ENCODE measurements around the gene STX3. TPM values are rescaled to one million over a fixed set of nuclear protein-coding genes. Genes with fewer than 3 reads are reported as not detected.

STX3 gene
- total RNA-seq, 2 donors from 2014 or later: 20.8 to 58.5 TPM

GRCh38 chr11:59710136-59710847, 44.9 kb upstream of the STX3 start:
- Histone ChIP-seq H3K36me3 (no peaks in the 10 kb centered on the region), H3K4me3 (no peak overlapping the region), H3K27me3 (replicated peaks; ENCODE audit: insufficient read depth) (no peaks in the 10 kb centered on the region), H3K27ac (no peak overlapping the region), H3K9me3 (no peaks in the 10 kb centered on the region), H3K4me1 (replicated peaks) (no peaks in the 10 kb centered on the region)
- WGBS: 82% methylated on average over 3 of the region's 3 CpGs
- TF ChIP-seq CTCF (IDR thresholded peaks at IDR 0.05): no peak
- no peak for TF ChIP-seq POLR2A (IDR thresholded peaks at IDR 0.05)
- TF ChIP-seq POLR2AphosphoS5 (IDR thresholded peaks at IDR 0.05): no peak
- no peak for DNase-seq (ENCODE audit: low spot score)
- intact Hi-C loops (cut with DNase I): no loop called here

DNA sequence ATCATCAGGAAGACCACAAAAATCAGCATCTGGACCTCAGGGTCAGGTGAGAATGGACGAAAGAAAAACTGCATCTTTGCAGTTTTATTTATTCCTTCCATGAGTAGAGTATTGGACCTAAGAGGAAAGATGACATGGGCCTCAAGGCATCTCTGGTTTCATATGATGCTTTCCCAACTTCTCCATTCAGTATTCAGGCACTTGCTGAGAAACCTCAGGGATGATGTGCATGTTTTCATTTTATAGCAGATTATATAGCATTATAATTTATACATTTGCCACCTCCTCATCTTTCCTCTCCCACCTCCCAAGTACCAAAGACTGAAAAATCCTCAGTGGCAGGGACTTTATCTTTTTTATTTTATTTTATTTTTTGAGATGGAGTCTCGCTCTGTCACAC, 41.4 kb upstream of the STX3 start, which contains the start of gene OR10V1:
TSS of gene OR10V1 (minus strand) at position 101 of the 400 bp plus-strand sequence. CDS start at position 101, 0 bp downstream.
- DNase-seq (ENCODE audit: low spot score): no peak
- Histone ChIP-seq H3K9me3 (no peaks in the 10 kb centered on the region), H3K36me3 (no peaks in the 10 kb centered on the region), H3K4me1 (replicated peaks) (no peaks in the 10 kb centered on the region), H3K27me3 (replicated peaks; ENCODE audit: insufficient read depth) (no peaks in the 10 kb centered on the region), H3K27ac (no peak within 1 kb of the TSS), H3K4me3 (no peak within 1 kb of the TSS)
- intact Hi-C loops (cut with DNase I): no loop called here
- TF ChIP-seq POLR2A (IDR thresholded peaks at IDR 0.05) (no peak), CTCF (IDR thresholded peaks at IDR 0.05) (no peak), POLR2AphosphoS5 (IDR thresholded peaks at IDR 0.05) (no peak)
- WGBS: 86% methylated on average over 2 of the region's 2 CpGs

- 84% methylated on average over 3 of the region's 3 CpGs for WGBS
- H3K9me3 ChIP-seq: no peaks in the 10 kb centered on the region
- TF ChIP-seq CTCF (IDR thresholded peaks at IDR 0.05) (no peak), POLR2AphosphoS5 (IDR thresholded peaks at IDR 0.05) (no peak), POLR2A (IDR thresholded peaks at IDR 0.05) (no peak)
These were observed 39.1 kb upstream of the STX3 start for GRCh38 chr11:59716051-59716450.

DNA sequence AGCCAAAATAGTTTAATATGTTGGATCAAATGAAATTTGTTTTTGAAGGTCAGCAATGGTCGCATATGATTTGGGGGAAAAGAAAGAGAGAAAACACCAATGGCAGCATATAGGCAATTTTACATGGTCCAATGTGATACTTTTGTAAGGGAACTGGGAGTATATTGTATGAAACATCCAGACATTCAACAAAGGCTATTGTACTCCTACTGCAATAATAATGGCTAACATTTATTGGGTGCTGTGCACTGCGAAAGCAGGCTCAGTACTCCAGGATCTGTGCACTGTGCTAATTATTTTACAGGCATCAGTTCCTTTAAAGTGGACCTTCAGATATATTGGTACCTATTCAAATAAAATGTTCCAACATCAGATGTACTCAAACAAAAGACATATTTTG, 35.6 kb upstream of the STX3 start:
- TF ChIP-seq CTCF (IDR thresholded peaks at IDR 0.05) (no peak), POLR2A (IDR thresholded peaks at IDR 0.05) (no peak), POLR2AphosphoS5 (IDR thresholded peaks at IDR 0.05) (no peak)
- intact Hi-C loops (cut with DNase I): no loop called here
- 52% methylated on average over 2 of the region's 2 CpGs for WGBS
- H3K4me3 ChIP-seq: no peak overlapping the region
- no peak overlapping the region for H3K27ac ChIP-seq
- H3K4me1 ChIP-seq (replicated peaks): no peaks in the 10 kb centered on the region
- no peaks in the 10 kb centered on the region for H3K36me3 ChIP-seq
- no peak for DNase-seq (ENCODE audit: low spot score)
- H3K9me3 ChIP-seq: no peaks in the 10 kb centered on the region
- no peaks in the 10 kb centered on the region for H3K27me3 ChIP-seq (replicated peaks; ENCODE audit: insufficient read depth)

More at GRCh38 chr11:59716051-59716450, 39.1 kb upstream of the STX3 start:
- Histone ChIP-seq H3K27ac (no peak overlapping the region), H3K4me3 (no peak overlapping the region), H3K36me3 (no peaks in the 10 kb centered on the region), H3K27me3 (replicated peaks; ENCODE audit: insufficient read depth) (no peaks in the 10 kb centered on the region), H3K4me1 (replicated peaks) (no peaks in the 10 kb centered on the region)
- no peak for DNase-seq (ENCODE audit: low spot score)
- intact Hi-C loops (cut with DNase I): no loop called here

- WGBS: 67% methylated on average over 3 of the region's 3 CpGs
- Histone ChIP-seq H3K27me3 (replicated peaks; ENCODE audit: insufficient read depth) (no peaks in the 10 kb centered on the region), H3K9me3 (no peaks in the 10 kb centered on the region), H3K4me3 (no peak overlapping the region), H3K4me1 (replicated peaks) (no peaks in the 10 kb centered on the region), H3K36me3 (no peaks in the 10 kb centered on the region), H3K27ac (no peak overlapping the region)
- DNase-seq (ENCODE audit: low spot score): no peak
- TF ChIP-seq POLR2AphosphoS5 (IDR thresholded peaks at IDR 0.05) (no peak), CTCF (IDR thresholded peaks at IDR 0.05) (no peak), POLR2A (IDR thresholded peaks at IDR 0.05) (no peak)
- intact Hi-C loops (cut with DNase I): no loop called here
These were observed 31.1 kb upstream of the STX3 start for GRCh38 chr11:59724066-59724465.

Data from prostate gland (tissue), 2 donors.